ENCODE results near the gene CDK5. TPM values are rescaled to one million over a fixed set of nuclear protein-coding genes. Genes with fewer than 3 reads are reported as not detected.

Gene CDK5
- total and polyA plus RNA-seq, 9 of the 15 experiments (the other 6 are each of a cell fraction or from before 2014, with no cell fraction given) = 3.2 to 38.0 (median 27.5) TPM

- TF ChIP-seq RBM22 (IDR thresholded peaks at IDR 0.05; ENCODE audit: low read depth, low read length, poor library complexity, severe bottlenecking) = no peak
- TF ChIP-seq EGR1 (conservative IDR thresholded peaks at IDR 0.05) = peak; percentile 61
- no peak for TF ChIP-seq PHTF2 (CRISPR knock-in tag; IDR thresholded peaks at IDR 0.05)
- no peak for TF ChIP-seq ZNF165 (CRISPR knock-in tag; IDR thresholded peaks at IDR 0.05; ENCODE audit: borderline replicate concordance)
- no peak for TF ChIP-seq PRMT5 (CRISPR knock-in tag; IDR thresholded peaks at IDR 0.05)
- peak; percentile 80 for TF ChIP-seq TCF7L2 (IDR thresholded peaks at IDR 0.05; ENCODE audit: low read depth, low read length)
- peak; percentile 97 for TF ChIP-seq ELF1 (tag; IDR thresholded peaks at IDR 0.05)
- TF ChIP-seq NFRKB (IDR thresholded peaks at IDR 0.05; ENCODE audit: low read depth) = peak; percentile 24; the same call in 1 of the 2 replicates
- TF ChIP-seq PKNOX1 (IDR thresholded peaks at IDR 0.05) = peak; percentile 4
- no peak for TF ChIP-seq ZNF224 (CRISPR knock-in tag; IDR thresholded peaks at IDR 0.05)
- peak; percentile 96; the same call in 1 of the 2 replicates for TF ChIP-seq SMAD2 (IDR thresholded peaks at IDR 0.05; ENCODE audit: low read depth, low read length)
- TF ChIP-seq ZBTB34 (CRISPR knock-in tag; IDR thresholded peaks at IDR 0.05) = no peak
- no peak for TF ChIP-seq CHD4 (IDR thresholded peaks at IDR 0.05; ENCODE audit: insufficient read depth, insufficient replicate concordance, low read depth, low read length, poor library complexity, severe bottlenecking)
- TF ChIP-seq ZBTB11 (CRISPR knock-in tag; IDR thresholded peaks at IDR 0.05) = peak in 2 of 3 experiments; percentile 6 to 95; a peak in 2 of 6 replicates
- TF ChIP-seq HBP1 (CRISPR knock-in tag; IDR thresholded peaks at IDR 0.05) = no peak
- TF ChIP-seq ESRRB (CRISPR knock-in tag; IDR thresholded peaks at IDR 0.05; ENCODE audit: borderline replicate concordance) = no peak
- peak; percentile 61; the same call in 1 of the 2 replicates for TF ChIP-seq ZNF830 (CRISPR knock-in tag; IDR thresholded peaks at IDR 0.05)
- TF ChIP-seq MECOM (CRISPR knock-in tag; IDR thresholded peaks at IDR 0.05) = no peak
- no peak for TF ChIP-seq ETS2 (tag; IDR thresholded peaks at IDR 0.05; ENCODE audit: borderline replicate concordance, poor library complexity, severe bottlenecking)
Measured at GRCh38 chr7:151057989-151058780, 488 bp upstream of the CDK5 start (continued).

All from K562 (cell line).